HEK293T (cell line): Measurements from ENCODE around the gene MAPKAPK3.
A peak's percentile ranks its signal among the peaks of the same experiment; 100 is the strongest.

Source experiments
- CTCF ChIA-PET: fragments of 350-600 bp; formaldehyde crosslinking; extraction: SDS; loops from one replicate; lab custom pipeline; 2021; ENCODE audit warnings: antibody characterized with exemption, inconsistent platforms; lab: Yijun Ruan, JAX
- POLR2A ChIA-PET: fragments of 350-600 bp; formaldehyde crosslinking; extraction: SDS; loops from one replicate; lab custom pipeline; 2020; ENCODE audit warnings: antibody characterized with exemption, inconsistent platforms; lab: Yijun Ruan, JAX
- DNase-seq: peaks from one replicate; pipeline ENCODE4 v3.0.0; 2012; ENCODE audit warnings: mixed read lengths; ENCODE audit errors: extremely low spot score
- ARNT ChIP-seq: fragments of 450-650 bp; IDR thresholded peaks from 2 replicates; pipeline ENCODE4 v1.6.1; 2017; ENCODE audit warnings: mild to moderate bottlenecking
- BHLHE40 ChIP-seq: fragments of 450-650 bp; IDR thresholded peaks from 2 replicates; pipeline ENCODE4 v1.6.1; 2016; ENCODE audit warnings: mild to moderate bottlenecking, moderate library complexity, borderline replicate concordance
- CTBP1 ChIP-seq: fragments of 450-650 bp; IDR thresholded peaks from 2 replicates; pipeline ENCODE4 v1.6.1; 2016; ENCODE audit warnings: borderline replicate concordance
- ELF4 ChIP-seq: fragments of 450-650 bp; IDR thresholded peaks from 2 replicates; pipeline ENCODE4 v1.6.1; 2017; ENCODE audit warnings: antibody characterized with exemption
- FOXA1 ChIP-seq: fragments of 450-650 bp; IDR thresholded peaks from 2 replicates; pipeline ENCODE4 v1.6.1; 2016; ENCODE audit warnings: mild to moderate bottlenecking
- FOXK2 ChIP-seq: fragments of 450-650 bp; IDR thresholded peaks from 2 replicates; pipeline ENCODE4 v1.6.1; 2016; ENCODE audit warnings: mild to moderate bottlenecking
- FOXM1 ChIP-seq: fragments of 450-650 bp; IDR thresholded peaks from 2 replicates; pipeline ENCODE4 v1.6.1; 2017; ENCODE audit warnings: mild to moderate bottlenecking, borderline replicate concordance
- HDGF ChIP-seq: fragments of 450-650 bp; IDR thresholded peaks from 2 replicates; pipeline ENCODE4 v1.6.1; 2017; ENCODE audit warnings: antibody characterized with exemption, borderline replicate concordance
- L3MBTL2 ChIP-seq: fragments of 450-650 bp; conservative IDR thresholded peaks from 2 replicates; pipeline ENCODE4 v1.6.1; 2016; ENCODE audit warnings: mild to moderate bottlenecking
- LEF1 ChIP-seq: fragments of 450-650 bp; IDR thresholded peaks from 2 replicates; pipeline ENCODE4 v1.6.1; 2017; ENCODE audit warnings: mild to moderate bottlenecking, borderline replicate concordance
- NFRKB ChIP-seq: fragments of 450-650 bp; IDR thresholded peaks from 2 replicates; pipeline ENCODE4 v1.6.1; 2016; ENCODE audit warnings: mild to moderate bottlenecking, moderate library complexity
- PKNOX1 ChIP-seq: fragments of 450-650 bp; IDR thresholded peaks from 2 replicates; pipeline ENCODE4 v1.6.1; 2016
- SP1 ChIP-seq: fragments of 450-650 bp; IDR thresholded peaks from 2 replicates; pipeline ENCODE4 v1.6.1; 2017
- SUZ12 ChIP-seq: fragments of 450-650 bp; IDR thresholded peaks from 2 replicates; pipeline ENCODE4 v1.6.1; 2016; ENCODE audit warnings: mild to moderate bottlenecking
- TARDBP ChIP-seq: fragments of 450-650 bp; IDR thresholded peaks from 2 replicates; pipeline ENCODE4 v1.6.1; 2016
- ZNF384 ChIP-seq: fragments of 450-650 bp; IDR thresholded peaks from 2 replicates; pipeline ENCODE4 v1.6.1; 2016

The MAPKAPK3 gene

GRCh38 chr3:50632450-50632849 is 15.5 kb downstream of the MAPKAPK3 start:
- TF ChIP-seq FOXA1: no peak
- TF ChIP-seq LEF1: no peak
- no peak for TF ChIP-seq FOXM1
- peak; percentile 99 for TF ChIP-seq ARNT
- peak; percentile 66 for TF ChIP-seq PKNOX1
- TF ChIP-seq BHLHE40: no peak
- ChIA-PET POLR2A (interaction anchor here (0.9 kb wide), 2 partner anchors 13 to 21 kb away, joined by 3 to 4 read pairs; partner anchors contain the start of gene CISH), CTCF (interaction anchor here (0.6 to 2.4 kb wide), 4 partner anchors 16 to 757 kb away, joined by 3 to 15 read pairs (median 6); partner anchors contain the start of gene MAPKAPK3)
- peak; percentile 28 for DNase-seq

GRCh38 chr3:50633230-50633790 is 16.4 kb downstream of the MAPKAPK3 start:
- DNase-seq: no peak
- TF ChIP-seq ZNF384 (no peak), HDGF (no peak), FOXK2 (no peak), L3MBTL2 (no peak), CTBP1 (no peak), SUZ12 (no peak), TARDBP (no peak), NFRKB (no peak), BHLHE40 (no peak), PKNOX1 (no peak), LEF1 (no peak), FOXA1 (no peak), SP1 (no peak), ELF4 (no peak), ARNT (no peak), FOXM1 (no peak)
- ChIA-PET POLR2A (interaction anchor here (0.9 kb wide), 1 partner anchor 21 kb away, joined by 3 read pairs; the partner anchor contains the start of gene CISH), CTCF (interaction anchor here (0.6 to 2.4 kb wide), 3 partner anchors 17 to 61 kb away, joined by 3 to 9 read pairs (median 3); partner anchors contain the start of gene MAPKAPK3)

GRCh38 chr3:50635066-50635465 is 18.1 kb downstream of the MAPKAPK3 start:
- DNase-seq: no peak
- ChIA-PET POLR2A (interaction anchor here (0.7 kb wide), 1 partner anchor 18 kb away, joined by 3 read pairs; no protein-coding TSS in a partner anchor), CTCF (no interaction called here)
- no peak for TF ChIP-seq L3MBTL2
- no peak for TF ChIP-seq BHLHE40
- TF ChIP-seq SP1: no peak
- no peak for TF ChIP-seq TARDBP
- no peak for TF ChIP-seq NFRKB

- no peak for DNase-seq
- ChIA-PET POLR2A (no interaction called here), CTCF (interaction anchor here (1.0 kb wide), 1 partner anchor 20 kb away, joined by 3 read pairs; the partner anchor contains the start of gene MAPKAPK3)
- TF ChIP-seq FOXM1 (no peak), FOXK2 (no peak), CTBP1 (no peak), SUZ12 (no peak), HDGF (no peak), L3MBTL2 (no peak), ARNT (no peak), NFRKB (no peak), ELF4 (no peak), ZNF384 (no peak), LEF1 (no peak)
These were observed 20.1 kb downstream of the MAPKAPK3 start for GRCh38 chr3:50637011-50637410.

GRCh38 chr3:50637945-50638344 is 21.0 kb downstream of the MAPKAPK3 start:
- ChIA-PET POLR2A (interaction anchor here (0.8 kb wide), 1 partner anchor 34 kb away, joined by 3 read pairs; no protein-coding TSS in a partner anchor), CTCF (no interaction called here)
- DNase-seq: no peak
- TF ChIP-seq ARNT: no peak
- no peak for TF ChIP-seq L3MBTL2
- TF ChIP-seq LEF1: no peak
- TF ChIP-seq NFRKB: no peak
- no peak for TF ChIP-seq TARDBP
- no peak for TF ChIP-seq FOXM1
- no peak for TF ChIP-seq PKNOX1
- TF ChIP-seq ZNF384: no peak
- no peak for TF ChIP-seq HDGF
- no peak for TF ChIP-seq FOXK2

GRCh38 chr3:50639055-50639494 is 22.1 kb downstream of the MAPKAPK3 start:
- POLR2A ChIA-PET: interaction anchor here (1.0 kb wide), 1 partner anchor 35 kb away, joined by 3 read pairs; the partner anchor contains the start of gene DOCK3
- CTCF ChIA-PET: no interaction called here
- TF ChIP-seq NFRKB (no peak), CTBP1 (no peak), HDGF (no peak), FOXK2 (no peak), L3MBTL2 (no peak), BHLHE40 (no peak), SUZ12 (no peak)
- no peak for DNase-seq

GRCh38 chr3:50642382-50642781 is 25.4 kb downstream of the MAPKAPK3 start:
- CTCF ChIA-PET: no interaction called here
- POLR2A ChIA-PET: no interaction called here
- no peak for DNase-seq
- TF ChIP-seq PKNOX1: no peak
- no peak for TF ChIP-seq FOXK2
- no peak for TF ChIP-seq CTBP1
- TF ChIP-seq LEF1: no peak
- no peak for TF ChIP-seq TARDBP
- TF ChIP-seq L3MBTL2: no peak
- TF ChIP-seq FOXM1: no peak
- TF ChIP-seq HDGF: no peak
- no peak for TF ChIP-seq ARNT
- TF ChIP-seq ZNF384: no peak
- no peak for TF ChIP-seq FOXA1
